GM19193 (cell line): Measurements from ENCODE around the gene FBLN2.

ENCODE experiments used
- POLR2A ChIP-seq: IDR thresholded peaks from 4 replicates; pipeline ENCODE4 v1.6.1; 2011; ENCODE audit not compliant: insufficient read depth, insufficient read length; ENCODE audit errors: extremely low read depth

FBLN2 gene

GRCh38 chr3:13634151-13634550 lies 85.2 kb downstream of the FBLN2 start:
- no peak for TF ChIP-seq POLR2A

- no peak for TF ChIP-seq POLR2A
These were observed 85.7 kb downstream of the FBLN2 start for GRCh38 chr3:13634615-13635014.

GRCh38 chr3:13636186-13636585 lies 87.3 kb downstream of the FBLN2 start:
- TF ChIP-seq POLR2A: no peak

GRCh38 chr3:13636874-13637273 lies 87.9 kb downstream of the FBLN2 start:
- no peak for TF ChIP-seq POLR2A

- TF ChIP-seq POLR2A: no peak
These were observed 88.5 kb downstream of the FBLN2 start for GRCh38 chr3:13637311-13637891.

GRCh38 chr3:13637953-13638352 lies 89.0 kb downstream of the FBLN2 start:
- TF ChIP-seq POLR2A: no peak

GRCh38 chr3:13638927-13639326 lies 90.0 kb downstream of the FBLN2 start:
- TF ChIP-seq POLR2A: no peak

- no peak for TF ChIP-seq POLR2A
These were observed 93.7 kb downstream of the FBLN2 start for GRCh38 chr3:13642597-13642996.

- no peak for TF ChIP-seq POLR2A
These were observed 95.6 kb downstream of the FBLN2 start for GRCh38 chr3:13644341-13645117.

- TF ChIP-seq POLR2A: no peak
These were observed 97.1 kb downstream of the FBLN2 start for GRCh38 chr3:13645801-13646637.

- no peak for TF ChIP-seq POLR2A
These were observed 98.6 kb downstream of the FBLN2 start for GRCh38 chr3:13647298-13648059.

GRCh38 chr3:13648060-13649001 lies 99.4 kb downstream of the FBLN2 start:
- TF ChIP-seq POLR2A: no peak

- no peak for TF ChIP-seq POLR2A
These were observed 101.5 kb downstream of the FBLN2 start for GRCh38 chr3:13650210-13651056.

- no peak for TF ChIP-seq POLR2A
These were observed 102.1 kb downstream of the FBLN2 start for GRCh38 chr3:13651057-13651400.
